Posterior vena cava (tissue), 2 donors: ENCODE results near the gene WDR18. TPM values are rescaled to one million over a fixed set of nuclear protein-coding genes. Genes with fewer than 3 reads are reported as not detected.

Experiments used
- DNase-seq: peaks from one replicate; pipeline ENCODE4 v3.0.0-alpha.2; 2020; ENCODE audit warnings: low spot score
- intact Hi-C, 2 donors: fragments of 100-400 bp; cut with DNase I; formaldehyde crosslinking; loops; one replicate each; pipeline versions ENCODE4 v1.14.1 to v1.14.2; 2022 to 2023
- total RNA-seq, 2 donors: library from RNA; stranded (reverse); fragmentation: NEBNext Ultra II Directional; extraction: Animal tissue kit (Norgen Biotek cat#: 25700); gene quantifications; one replicate each; pipeline ENCODE4 v1.2.1, GENCODE V29; 2021
- donor health status: DM: yes; HTN: yes; CAD: no.
- donor health status: DM: yes; HTN: yes; CAD: no.

The WDR18 gene
- total RNA-seq, 2 donors from 2014 or later: 13.4 to 17.2 TPM

GRCh38 chr19:1000591-1001537 lies 16.7 kb downstream of the WDR18 start:
- intact Hi-C loops: loop anchor here in 1 of 2 donors (1.0 kb wide), 1 partner anchor 24 kb away; no protein-coding TSS in a partner anchor
- no peak for DNase-seq

GRCh38 chr19:1001538-1002166 lies 17.5 kb downstream of the WDR18 start:
- peak; percentile 91 for DNase-seq
- intact Hi-C loops: no loop called here

- intact Hi-C loops: no loop called here
- DNase-seq: no peak
Measured at GRCh38 chr19:1002600-1002999, 18.5 kb downstream of the WDR18 start.

GRCh38 chr19:1003283-1003682 lies 19.1 kb downstream of the WDR18 start:
- DNase-seq: no peak
- intact Hi-C loops: no loop called here

GRCh38 chr19:1004204-1004802 lies 20.2 kb downstream of the WDR18 start:
- intact Hi-C loops: no loop called here
- no peak for DNase-seq

GRCh38 chr19:1004803-1005664 lies 20.9 kb downstream of the WDR18 start:
- DNase-seq: no peak
- intact Hi-C loops: no loop called here

GRCh38 chr19:1006711-1007398 lies 22.7 kb downstream of the WDR18 start:
- DNase-seq: no peak
- intact Hi-C loops: no loop called here

GRCh38 chr19:1007399-1008251 lies 23.5 kb downstream of the WDR18 start:
- no peak for DNase-seq
- intact Hi-C loops: no loop called here

GRCh38 chr19:1008268-1009040 lies 24.3 kb downstream of the WDR18 start:
- intact Hi-C loops: no loop called here

GRCh38 chr19:1009041-1009980 lies 25.2 kb downstream of the WDR18 start:
- no peak for DNase-seq
- intact Hi-C loops: no loop called here

More at GRCh38 chr19:1008268-1009040, 24.3 kb downstream of the WDR18 start:
- DNase-seq: no peak

GRCh38 chr19:1009981-1010538 lies 25.9 kb downstream of the WDR18 start:
- no peak for DNase-seq

GRCh38 chr19:1010586-1011510 lies 26.7 kb downstream of the WDR18 start:
- intact Hi-C loops: loop anchor here in 1 of 2 donors (10.0 kb wide), 1 partner anchor 174 kb away; no protein-coding TSS in a partner anchor
- no peak for DNase-seq

More at GRCh38 chr19:1009981-1010538, 25.9 kb downstream of the WDR18 start:
- intact Hi-C loops: loop anchor here in 1 of 2 donors (10.0 kb wide), 1 partner anchor 175 kb away; no protein-coding TSS in a partner anchor

GRCh38 chr19:1011831-1012333 lies 27.7 kb downstream of the WDR18 start:
- no peak for DNase-seq
- intact Hi-C loops: loop anchor here in 1 of 2 donors (10.0 kb wide), 1 partner anchor 173 kb away; no protein-coding TSS in a partner anchor

- no peak for DNase-seq
- intact Hi-C loops: loop anchor here in 1 of 2 donors (10.0 kb wide), 1 partner anchor 172 kb away; no protein-coding TSS in a partner anchor
Measured at GRCh38 chr19:1012334-1012733, 28.2 kb downstream of the WDR18 start.
